SKM-1 (cell line): ENCODE results near the gene GSK3B.
"Not testable (repeated sequence)": the region's sequence is repeated elsewhere in the genome, so short reads cannot be mapped to it uniquely, and the experiment has no call there.

Experiments used
- DNase-seq: peaks from one replicate; lab custom pipeline; 2025; ENCODE audit not compliant: unreplicated experiment; lab: John Stamatoyannopoulos, UW

GSK3B gene

GRCh38 chr3:120057626-120058025 lies 36.6 kb downstream of the GSK3B start:
- no peak for DNase-seq

GRCh38 chr3:120057029-120057428 lies 37.2 kb downstream of the GSK3B start:
- no peak for DNase-seq

GRCh38 chr3:120053647-120054046 lies 40.6 kb downstream of the GSK3B start:
- DNase-seq = not testable (repeated sequence)

- no peak for DNase-seq
These were observed 41.6 kb downstream of the GSK3B start for GRCh38 chr3:120052677-120053076.

- no peak for DNase-seq
These were observed 42.0 kb downstream of the GSK3B start for GRCh38 chr3:120052225-120052624.

- DNase-seq = not testable (repeated sequence)
These were observed 42.7 kb downstream of the GSK3B start for GRCh38 chr3:120051570-120051969.

GRCh38 chr3:120049881-120050539 lies 44.2 kb downstream of the GSK3B start:
- DNase-seq = no peak

- DNase-seq = no peak
These were observed 45.2 kb downstream of the GSK3B start for GRCh38 chr3:120049072-120049471.

GRCh38 chr3:120048355-120049041 lies 45.7 kb downstream of the GSK3B start:
- no peak for DNase-seq

- DNase-seq = no peak
These were observed 46.6 kb downstream of the GSK3B start for GRCh38 chr3:120047686-120048085.

- DNase-seq = no peak
These were observed 53.4 kb downstream of the GSK3B start for GRCh38 chr3:120040813-120041377.

GRCh38 chr3:120039642-120040610 lies 54.3 kb downstream of the GSK3B start:
- peak; percentile 61 for DNase-seq

- DNase-seq = peak; percentile 54
These were observed 60.7 kb downstream of the GSK3B start for GRCh38 chr3:120033596-120033995.

- DNase-seq = no peak
These were observed 62.7 kb downstream of the GSK3B start for GRCh38 chr3:120031561-120031960.

GRCh38 chr3:120029749-120030148 lies 64.5 kb downstream of the GSK3B start:
- no peak for DNase-seq

- DNase-seq = no peak
These were observed 65.8 kb downstream of the GSK3B start for GRCh38 chr3:120028271-120029047.

GRCh38 chr3:120027226-120027625 lies 67.0 kb downstream of the GSK3B start:
- DNase-seq = no peak

GRCh38 chr3:120025520-120025919 lies 68.7 kb downstream of the GSK3B start:
- no peak for DNase-seq

- no peak for DNase-seq
These were observed 70.1 kb downstream of the GSK3B start for GRCh38 chr3:120024103-120024502.

GRCh38 chr3:120022729-120023128 lies 71.5 kb downstream of the GSK3B start:
- no peak for DNase-seq
